NCI-H460 (cell line): ENCODE measurements around the gene METTL9. TPM values are rescaled to one million over a fixed set of nuclear protein-coding genes. Genes with fewer than 3 reads are reported as not detected.

ENCODE experiments used
- DNase-seq: peaks from one replicate; pipeline ENCODE4 v3.0.0-alpha.2; 2016; ENCODE audit warnings: low read depth; ENCODE audit errors: extremely low read depth
- small RNA-seq, 2 experiments: library from RNA; depleted of rRNA; stranded (forward); fragments of <200 nt; gene quantifications; one replicate each; pipeline ENCODE3, GENCODE V24; 2014
- total RNA-seq: library from RNA; depleted of rRNA; stranded (reverse); fragments of >200 nt; shearing (Covaris generic); gene quantifications from 2 replicates; pipeline ENCODE4 v1.2.3, GENCODE V29; 2014; rRNA removed

METTL9 gene
- total RNA-seq, 1 experiment from 2014 or later, result 259 TPM

DNA sequence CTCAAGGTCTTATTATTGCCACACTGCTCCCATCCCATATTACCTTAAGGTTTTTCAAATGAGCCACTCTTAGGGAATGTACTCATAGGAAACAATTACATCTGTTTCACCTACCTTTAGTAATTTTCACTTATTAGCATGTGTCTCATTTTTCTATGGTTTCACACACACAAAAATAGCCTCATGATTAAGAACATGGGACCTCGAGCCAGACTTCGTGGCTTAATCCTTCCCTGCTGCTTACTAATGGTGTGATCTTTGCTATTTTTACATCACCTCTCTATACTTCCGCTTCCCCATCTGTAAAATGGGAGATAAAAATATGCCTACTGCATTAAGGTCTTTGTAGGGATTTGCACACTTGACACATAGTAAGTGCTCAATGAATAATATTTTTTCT is 102.9 kb downstream of the METTL9 start:
- DNase-seq, result no peak

DNA sequence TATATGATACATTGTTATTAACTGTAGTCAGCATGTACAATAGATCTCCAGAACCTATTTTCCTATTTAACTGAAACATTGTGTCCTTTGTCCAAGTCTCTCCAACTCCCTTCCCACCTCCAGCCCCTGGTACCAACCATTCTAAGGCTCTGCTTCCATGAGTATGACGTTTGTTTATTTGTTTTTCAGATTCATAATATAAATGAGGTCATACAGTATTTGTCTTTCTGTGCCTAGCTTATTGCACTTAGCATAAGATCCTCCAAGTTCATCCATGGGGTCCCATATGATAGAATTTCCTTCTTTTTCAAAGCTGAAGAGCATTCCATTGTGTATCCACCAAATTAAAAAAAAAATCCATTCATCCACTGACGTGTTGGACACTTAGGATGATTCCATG is 103.8 kb downstream of the METTL9 start:
- no peak for DNase-seq

DNA sequence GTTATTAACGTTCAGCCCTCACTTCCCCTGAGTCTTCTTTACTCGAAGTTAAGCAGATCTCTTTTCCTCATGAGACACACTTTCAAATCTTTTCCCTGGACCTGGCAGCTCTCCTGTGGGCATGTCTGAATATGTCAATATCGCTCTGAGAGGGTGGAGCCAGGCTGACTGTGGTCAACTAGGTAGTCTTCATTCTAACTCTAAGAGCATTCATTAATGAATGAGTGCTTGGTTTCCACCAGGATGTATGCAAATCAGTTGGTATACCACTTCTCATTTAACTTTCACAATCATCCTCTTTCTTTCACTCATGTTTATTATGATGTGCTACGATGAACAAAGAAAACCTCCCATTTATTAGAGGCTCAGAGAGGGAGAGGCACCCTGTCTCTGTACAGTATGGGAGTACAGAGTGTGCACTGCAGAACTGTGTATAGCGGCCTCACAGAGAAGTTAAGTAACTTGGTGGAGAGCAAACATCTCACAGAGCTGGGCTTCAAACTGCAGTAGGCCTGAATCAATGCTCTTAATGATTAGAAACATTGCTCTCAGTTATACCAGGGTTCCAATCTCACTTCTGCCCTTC is 104.3 kb downstream of the METTL9 start:
- no peak for DNase-seq

DNA sequence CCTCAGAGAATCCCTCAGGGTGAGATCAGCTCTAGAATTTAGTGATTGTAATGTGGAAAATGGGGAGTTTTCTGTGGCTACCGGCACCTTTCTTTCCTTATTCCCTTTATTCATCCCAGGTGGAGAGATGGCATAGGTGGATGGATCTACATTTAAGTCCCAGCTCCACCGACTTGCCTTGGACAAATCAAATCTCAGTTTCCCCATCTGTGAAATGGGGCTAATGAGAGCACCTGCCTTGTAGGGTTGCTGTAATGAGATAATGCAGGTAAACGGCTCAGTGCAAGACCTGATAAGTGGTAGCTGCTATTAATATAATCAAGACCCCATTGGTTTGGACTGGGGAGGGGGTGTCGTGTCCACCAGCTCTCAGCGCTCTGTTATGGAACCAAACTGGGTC is 104.9 kb downstream of the METTL9 start:
- DNase-seq, result no peak

GRCh38 chr16:21704733-21705132 is 105.4 kb downstream of the METTL9 start:
- DNase-seq, result no peak

Small RNA genes lying within 50 kb of the gene (small RNA-seq; reads per million reads assigned to genes)
- gene RF00478, result 0 to 0.02 reads per million in 2 experiments
- gene RNU6-1005P, result 0 to 0.04 reads per million in 2 experiments
- 0 reads per million in 2 experiments for gene RNU6-196P

Other genes starting within 250 kb of the METTL9 start
- not detected in 2 replicates for gene IGSF6, start 53.0 kb downstream of the METTL9 start, total RNA-seq
- not detected in 2 replicates for gene OTOA, start 64.4 kb downstream of the METTL9 start, total RNA-seq